DLD1 (cell line): ENCODE measurements around the gene SRM.
"Not testable (repeated sequence)": the region's sequence is repeated elsewhere in the genome, so short reads cannot be mapped to it uniquely, and the experiment has no call there.

Experiments used
- in situ Hi-C: cut with HindIII; loops from 2 replicates; pipeline ENCODE4 v1.10.0; 2017; ENCODE audit warnings: low sequenced_read_pairs

Gene SRM

GRCh38 chr1:11023201-11023600, 36.6 kb downstream of the SRM start:
- in situ Hi-C loops: no loop called here

- in situ Hi-C loops: no loop called here
These were observed 39.8 kb downstream of the SRM start for GRCh38 chr1:11019971-11020370.

GRCh38 chr1:11019358-11019757, 40.5 kb downstream of the SRM start:
- in situ Hi-C loops: not testable (repeated sequence)

- in situ Hi-C loops: no loop called here
These were observed 46.7 kb downstream of the SRM start for GRCh38 chr1:11013160-11013531.

- in situ Hi-C loops: no loop called here
These were observed 47.3 kb downstream of the SRM start, which contains the start of gene TARDBP for GRCh38 chr1:11012260-11013159. Gene TARDBP (plus strand): TSS chr1:11012654. CDS start chr1:11013728, 1,074 bp downstream.
